Measurements from ENCODE around the gene CFDP1. TPM values are rescaled to one million over a fixed set of nuclear protein-coding genes. Genes with fewer than 3 reads are reported as not detected.

CFDP1 gene
- total RNA-seq, 1 donor from 2014 or later, result 117 TPM

GRCh38 chr16:75390926-75391653 lies 42.2 kb downstream of the CFDP1 start:
- TF ChIP-seq CTCF (conservative IDR thresholded peaks at IDR 0.05; ENCODE audit: low read depth, low read length), result no peak
- H3K4me3 ChIP-seq (ENCODE audit: low read depth, low read length), result no peak overlapping the region
- DNase-seq (ENCODE audit: low read depth), result no peak

- H3K4me3 ChIP-seq (ENCODE audit: low read depth, low read length), result no peak overlapping the region
- TF ChIP-seq CTCF (conservative IDR thresholded peaks at IDR 0.05; ENCODE audit: low read depth, low read length), result no peak
These were observed 44.1 kb downstream of the CFDP1 start for GRCh38 chr16:75389096-75389690.

GRCh38 chr16:75387951-75388350 lies 45.4 kb downstream of the CFDP1 start:
- DNase-seq (ENCODE audit: low read depth), result no peak
- no peak overlapping the region for H3K4me3 ChIP-seq (ENCODE audit: low read depth, low read length)
- no peak for TF ChIP-seq CTCF (conservative IDR thresholded peaks at IDR 0.05; ENCODE audit: low read depth, low read length)

More at GRCh38 chr16:75389096-75389690, 44.1 kb downstream of the CFDP1 start:
- DNase-seq (ENCODE audit: low read depth), result no peak

GRCh38 chr16:75385507-75386152 lies 47.7 kb downstream of the CFDP1 start:
- peak; percentile 66 for TF ChIP-seq CTCF (conservative IDR thresholded peaks at IDR 0.05; ENCODE audit: low read depth, low read length)

GRCh38 chr16:75383141-75383540 lies 50.2 kb downstream of the CFDP1 start:
- no peak for TF ChIP-seq CTCF (conservative IDR thresholded peaks at IDR 0.05; ENCODE audit: low read depth, low read length)
- no peak for DNase-seq (ENCODE audit: low read depth)

More at GRCh38 chr16:75385507-75386152, 47.7 kb downstream of the CFDP1 start:
- peak; percentile 38 for DNase-seq (ENCODE audit: low read depth)
- H3K4me3 ChIP-seq (ENCODE audit: low read depth, low read length), result no peak overlapping the region

GRCh38 chr16:75382611-75383010 lies 50.7 kb downstream of the CFDP1 start:
- no peak for DNase-seq (ENCODE audit: low read depth)

More at GRCh38 chr16:75383141-75383540, 50.2 kb downstream of the CFDP1 start:
- H3K4me3 ChIP-seq (ENCODE audit: low read depth, low read length), result no peak overlapping the region

More at GRCh38 chr16:75382611-75383010, 50.7 kb downstream of the CFDP1 start:
- no peak overlapping the region for H3K4me3 ChIP-seq (ENCODE audit: low read depth, low read length)
- TF ChIP-seq CTCF (conservative IDR thresholded peaks at IDR 0.05; ENCODE audit: low read depth, low read length), result no peak
